Mucosa of descending colon (tissue), 3 donors: Measurements from ENCODE around the gene PAQR4. TPM values are rescaled to one million over a fixed set of nuclear protein-coding genes. Genes with fewer than 3 reads are reported as not detected.
"Not testable (repeated sequence)": the region's sequence is repeated elsewhere in the genome, so short reads cannot be mapped to it uniquely, and the experiment has no call there.

Experiments used
- ATAC-seq: fragments of 200-7000 bp; cut with Tn5 transposase; one replicate; pipeline ENCODE4 v1.9.1; 2020; ENCODE audit warnings: mild to moderate bottlenecking, moderate library complexity
- DNase-seq, 3 donors: peaks; one replicate each; pipeline ENCODE4 v3.0.0-alpha.2; 2020
- H3K36me3 ChIP-seq: fragments of 200-600 bp; one replicate; pipeline ENCODE4 v1.8.0; 2021; ENCODE audit warnings: low read depth, mild to moderate bottlenecking
- H3K4me1 ChIP-seq: fragments of 200-600 bp; one replicate; pipeline ENCODE4 v1.8.0; 2021; ENCODE audit warnings: low read depth, mild to moderate bottlenecking
- H3K4me3 ChIP-seq: fragments of 200-600 bp; one replicate; pipeline ENCODE4 v1.8.0; 2021; ENCODE audit warnings: mild to moderate bottlenecking
- H3K9me3 ChIP-seq: fragments of 200-600 bp; one replicate; pipeline ENCODE4 v1.8.0; 2021; ENCODE audit warnings: mild to moderate bottlenecking
- CTCF ChIP-seq: fragments of 200-600 bp; IDR thresholded peaks from one replicate; pipeline ENCODE4 v1.8.0; 2022; ENCODE audit warnings: antibody characterized with exemption, mild to moderate bottlenecking
- intact Hi-C, 2 donors: fragments of 100-400 bp; cut with DNase I in 1 of 2; cut with micrococcal nuclease in 1 of 2; formaldehyde crosslinking; loops; one replicate each; pipeline versions ENCODE4 v1.11.0 to v1.11.1; 2022; cut with DNase I, micrococcal nuclease
- total RNA-seq, 3 donors: library from RNA; stranded (reverse); fragmentation: NEBNext Ultra II Directional in 2 of 3; extraction: Animal tissue kit (Norgen Biotek cat#: 25700) in 2 of 3; gene quantifications; one replicate each; pipeline versions ENCODE4 v1.2.1 to v1.2.4, GENCODE V29; 2021 to 2023
- donor health status: DM: no; HTN: no; CAD: no; lungs with moderate emphysema.
- donor health status: DM: no; HTN: no; CAD: no.
- donor health status: DM: no; HTN: yes; CAD: no.

The PAQR4 gene
- total RNA-seq, 3 donors from 2014 or later = 4.2 to 16.1 (median 8.0) TPM

- intact Hi-C loops = no loop called here
- Histone ChIP-seq H3K9me3 (no peaks in the 10 kb centered on the region), H3K4me3 (no peak overlapping the region), H3K36me3 (peaks cover 8% of the 10 kb centered on the region), H3K4me1 (no peaks in the 10 kb centered on the region)
- DNase-seq (no peak), ATAC-seq (no peak)
- no peak for TF ChIP-seq CTCF
Measured at GRCh38 chr16:2937170-2937569, 32.0 kb upstream of the PAQR4 start.

- Histone ChIP-seq H3K4me3 (no peak overlapping the region), H3K36me3 (peaks cover 8% of the 10 kb centered on the region), H3K9me3 (no peaks in the 10 kb centered on the region), H3K4me1 (no peaks in the 10 kb centered on the region)
- no peak for DNase-seq
- TF ChIP-seq CTCF = no peak
- ATAC-seq = no peak
- intact Hi-C loops = no loop called here
Measured at GRCh38 chr16:2938206-2938605, 30.9 kb upstream of the PAQR4 start.

GRCh38 chr16:2939968-2940367 lies 29.2 kb upstream of the PAQR4 start:
- DNase-seq = no peak
- no peak for ATAC-seq
- no peak for TF ChIP-seq CTCF
- Histone ChIP-seq H3K4me1 (no peaks in the 10 kb centered on the region), H3K36me3 (peaks cover 4% of the 10 kb centered on the region), H3K4me3 (no peak overlapping the region), H3K9me3 (no peaks in the 10 kb centered on the region)
- intact Hi-C loops = no loop called here

GRCh38 chr16:2942045-2942444 lies 27.1 kb upstream of the PAQR4 start:
- no peak for ATAC-seq
- no peaks in the 10 kb centered on the region for H3K4me1 ChIP-seq
- H3K9me3 ChIP-seq = no peaks in the 10 kb centered on the region
- no peaks in the 10 kb centered on the region for H3K36me3 ChIP-seq
- no peak for DNase-seq
- intact Hi-C loops = no loop called here
- H3K4me3 ChIP-seq = no peak overlapping the region
- TF ChIP-seq CTCF = no peak

- DNase-seq, ATAC-seq, H3K36me3 ChIP-seq, H3K4me1 ChIP-seq, intact Hi-C loops, H3K9me3 ChIP-seq, H3K4me3 ChIP-seq: not testable (repeated sequence)
Measured at GRCh38 chr16:2943716-2944115, 25.4 kb upstream of the PAQR4 start.

GRCh38 chr16:2946649-2947048 lies 22.5 kb upstream of the PAQR4 start:
- intact Hi-C loops = no loop called here
- no peak for ATAC-seq
- no peak for TF ChIP-seq CTCF
- no peaks in the 10 kb centered on the region for H3K36me3 ChIP-seq
- H3K4me1 ChIP-seq = no peaks in the 10 kb centered on the region
- DNase-seq = no peak
- H3K4me3 ChIP-seq = no peak overlapping the region
- no peaks in the 10 kb centered on the region for H3K9me3 ChIP-seq
